GM21576 (cell line): ENCODE measurements around the gene PKNOX1.
"Not testable (repeated sequence)": the region's sequence is repeated elsewhere in the genome, so short reads cannot be mapped to it uniquely, and the experiment has no call there.

Source experiments
- ATAC-seq: cut with Tn5 transposase; IDR thresholded peaks from one replicate; pipeline ENCODE4 v1.9.1; 2021; ENCODE audit warnings: mild to moderate bottlenecking, moderate library complexity; ENCODE audit not compliant: unreplicated experiment

Gene PKNOX1

DNA sequence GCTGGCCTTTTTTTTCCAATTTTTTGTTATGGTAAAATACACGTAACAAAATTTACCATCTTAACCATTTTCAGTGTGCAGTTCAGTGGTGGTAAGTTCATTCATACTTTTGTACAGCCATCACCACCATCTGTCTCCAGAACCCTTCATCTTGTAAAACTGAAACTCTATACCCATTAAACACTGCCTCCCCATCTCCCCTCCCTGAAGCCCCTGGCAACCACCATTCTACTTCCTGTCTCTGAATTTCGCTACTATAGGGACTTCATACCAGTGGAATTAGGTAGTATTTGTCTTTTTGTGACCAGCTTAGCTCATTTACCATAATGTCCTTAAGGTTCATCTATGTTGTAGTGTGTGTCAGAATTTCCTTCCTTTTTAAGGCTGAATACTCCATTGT, 8.7 kb downstream of the PKNOX1 start:
- ATAC-seq, result no peak

DNA sequence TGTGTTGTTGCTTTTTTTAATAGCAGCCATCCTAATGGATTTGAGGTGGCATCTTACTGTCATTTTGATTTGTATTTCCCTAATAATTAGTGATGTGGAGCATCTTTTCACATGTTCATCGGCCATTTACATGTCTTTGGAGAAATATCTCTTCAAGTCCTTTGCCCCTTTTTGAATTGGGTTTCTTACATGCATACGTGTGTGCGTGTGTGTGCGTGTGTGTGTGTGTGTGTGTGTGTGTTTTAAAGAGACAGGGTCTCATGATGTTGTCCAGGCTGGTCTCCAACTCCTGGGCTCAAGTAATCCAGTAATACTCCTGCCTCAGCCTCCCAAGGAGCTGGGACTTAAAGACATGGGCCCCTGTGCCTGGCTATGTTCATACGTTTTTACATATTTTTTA, 9.5 kb downstream of the PKNOX1 start:
- ATAC-seq, result no peak

DNA sequence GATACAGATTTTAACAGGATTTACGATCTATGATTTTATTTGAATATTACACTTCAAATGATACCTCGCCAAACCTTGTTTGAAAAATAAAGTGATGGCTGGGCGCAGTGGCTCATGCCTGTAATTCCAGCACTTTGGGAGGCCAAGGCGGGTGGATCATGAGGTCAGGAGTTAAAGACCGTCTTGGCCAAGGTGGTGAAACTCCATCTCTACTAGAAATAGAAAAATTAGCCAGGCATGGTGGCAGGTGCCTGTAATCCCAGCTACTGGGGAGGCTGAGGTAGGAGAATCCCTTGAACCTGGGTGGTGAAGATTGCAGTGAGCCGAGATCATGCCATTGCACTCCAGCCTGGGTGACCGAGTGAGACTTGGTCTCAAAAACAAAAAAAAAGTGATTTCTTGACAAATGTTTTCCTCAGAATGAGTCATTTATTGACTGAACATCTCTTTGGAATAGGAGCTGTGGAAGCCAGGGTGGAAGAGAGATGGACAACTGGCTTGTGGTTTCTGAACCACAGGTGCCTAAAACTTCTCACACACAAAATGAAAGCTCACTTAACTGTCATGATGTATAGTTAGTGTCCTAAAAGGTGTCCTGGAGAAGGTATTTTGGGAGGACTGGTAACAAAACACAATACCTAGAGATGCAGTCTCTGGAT, 11.9 kb downstream of the PKNOX1 start:
- no peak for ATAC-seq

DNA sequence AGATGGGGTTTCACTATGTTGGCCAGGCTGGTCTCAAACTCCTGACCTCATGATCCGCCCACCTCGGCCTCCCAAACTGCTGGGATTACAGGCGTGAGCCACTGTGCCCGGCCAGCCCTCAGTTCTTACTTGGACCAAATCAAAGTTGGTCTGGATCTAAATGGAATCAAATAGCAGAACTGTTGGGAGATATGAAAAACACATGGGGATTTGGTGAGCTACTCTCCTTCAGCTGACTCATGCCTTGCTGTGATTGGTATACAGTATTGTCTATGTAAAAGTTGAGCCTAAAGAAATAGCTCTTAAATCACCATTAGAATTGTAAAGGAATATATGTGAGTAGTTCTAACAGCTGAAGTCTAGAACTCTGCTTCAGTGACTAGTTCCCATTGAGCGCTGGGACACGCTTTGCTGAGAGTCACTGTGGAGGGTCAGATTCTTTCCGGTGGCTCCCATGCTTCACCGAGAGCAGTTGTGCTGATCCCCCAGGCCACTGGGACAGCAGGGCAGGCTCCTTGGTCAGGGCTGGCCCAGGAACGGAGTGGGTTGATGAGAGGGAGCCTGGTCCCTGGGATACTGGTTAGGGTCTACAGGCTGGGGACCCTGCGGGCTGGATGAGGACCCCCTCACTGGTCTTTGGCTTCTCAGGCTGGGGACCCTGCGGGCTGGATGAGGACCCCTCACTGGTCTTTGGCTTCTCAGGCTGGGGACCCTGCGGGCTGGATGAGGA, 14.0 kb downstream of the PKNOX1 start:
- no peak for ATAC-seq

DNA sequence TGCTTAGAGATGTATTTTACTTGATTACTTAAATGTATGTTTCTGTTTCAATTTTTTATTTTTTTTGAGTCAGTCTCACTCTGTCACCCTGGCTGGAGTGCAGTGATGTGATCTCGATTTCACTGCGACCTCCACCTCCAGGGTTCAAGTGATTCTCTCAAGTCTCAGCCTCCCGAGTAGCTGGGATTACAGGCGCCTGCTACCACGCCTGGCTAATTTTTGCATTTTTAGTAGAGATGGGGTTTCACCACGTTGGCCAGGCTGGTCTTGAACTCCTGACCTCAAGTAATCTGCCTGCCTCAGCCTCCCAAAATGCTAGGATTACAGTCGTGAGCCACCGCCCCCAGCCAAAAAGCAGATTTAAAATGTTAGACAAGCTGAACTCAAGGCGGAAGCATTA, 15.0 kb downstream of the PKNOX1 start:
- ATAC-seq, result not testable (repeated sequence)

DNA sequence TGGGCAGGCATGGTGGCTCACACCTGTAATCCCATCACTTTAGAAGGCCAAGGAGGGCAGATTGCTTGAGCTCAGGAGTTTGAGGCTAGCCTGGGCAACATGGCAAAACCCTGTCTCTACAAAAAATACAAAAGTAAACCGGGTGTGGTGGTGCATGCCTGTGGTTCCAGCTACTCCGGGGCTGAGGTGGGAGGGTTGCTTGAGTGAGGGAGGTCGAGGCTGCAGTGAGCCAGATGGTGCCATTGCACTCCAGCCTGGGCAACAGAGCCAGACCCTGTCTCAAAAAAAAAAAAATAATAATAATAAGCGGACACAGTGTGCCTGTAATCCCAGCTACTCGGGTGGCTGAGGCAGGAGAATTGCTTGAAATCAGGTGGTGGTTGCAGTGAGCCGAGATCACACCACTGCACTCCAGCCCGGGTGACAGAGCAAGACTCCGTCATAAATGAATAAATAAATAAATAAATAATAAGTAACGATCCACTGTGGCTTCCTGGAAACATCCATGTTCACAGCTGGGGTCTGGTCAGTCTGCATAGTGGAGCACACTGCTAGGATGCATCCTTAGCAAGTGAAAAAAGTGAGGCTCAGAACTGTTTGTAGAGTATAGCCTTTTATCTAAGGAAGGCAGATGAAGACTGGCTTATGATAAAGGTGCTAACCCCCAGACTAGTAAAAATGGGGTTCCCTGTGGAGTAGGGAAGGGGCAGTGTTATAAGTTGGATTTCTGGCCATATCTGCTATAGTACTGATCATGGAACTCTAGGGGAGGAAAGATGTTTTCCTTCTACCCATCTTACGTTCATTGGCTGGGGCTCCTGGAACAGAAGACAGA, 15.7 kb downstream of the PKNOX1 start:
- no peak for ATAC-seq

DNA sequence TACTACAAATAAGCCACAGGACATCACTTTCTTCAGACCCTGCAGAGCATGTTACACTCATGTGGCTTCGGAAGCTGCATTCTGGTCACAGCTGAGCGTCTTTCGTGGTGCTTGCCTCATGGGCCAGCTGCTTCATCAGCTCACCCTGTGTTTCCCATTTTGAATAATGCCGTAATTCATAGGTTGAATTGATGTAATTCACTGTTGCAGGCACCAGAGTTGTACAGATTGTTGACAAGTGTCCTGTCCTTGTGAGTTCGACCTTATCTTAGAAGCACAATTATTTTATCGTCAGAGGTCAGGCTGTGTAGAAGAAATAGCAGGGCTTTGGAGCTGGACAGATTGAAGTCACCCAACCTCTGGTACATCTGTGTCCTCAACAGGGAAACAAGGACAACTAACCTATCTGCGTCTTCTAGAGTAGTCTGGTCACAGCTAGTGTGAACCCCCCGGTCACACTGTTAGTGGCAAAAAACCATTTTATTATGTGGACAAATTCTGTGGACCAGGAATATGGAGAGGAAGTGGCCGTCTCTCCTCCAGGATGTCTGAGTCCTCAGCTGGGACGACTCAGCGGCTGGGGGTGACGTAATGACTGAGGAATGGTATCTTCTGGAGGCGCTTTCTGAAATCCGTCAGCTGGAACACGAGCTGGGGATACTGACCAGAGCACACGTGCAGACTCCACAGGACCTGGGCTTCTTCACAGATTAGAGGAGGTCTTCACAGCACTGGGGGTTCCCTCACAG, 17.8 kb downstream of the PKNOX1 start:
- no peak for ATAC-seq

DNA sequence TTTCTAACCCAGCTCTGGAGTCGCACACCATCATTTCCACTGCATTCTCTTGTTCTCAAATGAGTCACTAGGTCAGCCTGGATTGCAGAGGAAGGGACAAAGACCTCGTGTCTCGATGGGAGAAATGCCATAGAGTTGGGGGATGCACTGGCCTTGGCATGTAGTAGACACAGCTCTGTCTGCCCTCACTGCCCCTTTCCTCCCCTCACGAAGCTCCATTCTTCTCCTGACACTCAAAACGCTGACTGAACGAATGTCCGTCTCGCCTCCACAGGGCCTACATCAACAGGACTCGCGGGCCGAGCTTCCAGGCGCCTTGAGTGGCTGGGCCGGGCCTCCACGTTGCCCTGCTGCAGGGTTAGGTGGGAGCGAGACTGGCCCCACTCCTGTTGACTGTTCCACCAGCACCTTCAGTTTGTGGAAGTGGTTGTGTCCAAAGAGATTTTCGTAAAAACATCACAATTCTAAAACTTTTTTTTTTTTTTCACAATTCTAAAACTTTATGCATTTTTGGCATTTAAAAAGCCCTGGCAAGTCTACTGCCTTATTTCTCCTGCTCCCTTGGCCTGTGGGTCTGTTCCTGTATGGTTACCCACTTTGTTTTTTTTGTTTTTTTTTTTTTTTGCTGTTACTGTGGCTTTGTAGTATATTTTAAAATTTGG, 18.8 kb downstream of the PKNOX1 start:
- ATAC-seq, result no peak

DNA sequence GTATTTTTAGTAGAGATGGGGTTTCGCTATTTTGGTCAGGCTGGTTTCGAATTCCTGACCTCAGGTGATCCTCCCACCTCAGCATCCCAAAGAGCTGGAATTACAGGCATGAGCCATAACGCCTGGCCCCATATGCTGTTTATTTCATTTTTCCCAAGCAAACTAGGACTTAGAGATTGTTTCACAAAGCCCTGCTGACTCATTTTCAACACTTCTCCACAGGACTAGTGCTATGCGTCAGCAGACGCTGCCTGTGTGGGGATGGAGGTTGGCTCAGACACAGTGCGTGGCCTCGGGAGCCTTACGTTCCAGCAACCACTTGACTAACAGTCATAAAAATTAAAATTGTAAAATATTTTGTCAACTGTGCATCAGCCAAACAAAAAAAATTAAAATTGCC, 22.7 kb downstream of the PKNOX1 start:
- ATAC-seq, result no peak

DNA sequence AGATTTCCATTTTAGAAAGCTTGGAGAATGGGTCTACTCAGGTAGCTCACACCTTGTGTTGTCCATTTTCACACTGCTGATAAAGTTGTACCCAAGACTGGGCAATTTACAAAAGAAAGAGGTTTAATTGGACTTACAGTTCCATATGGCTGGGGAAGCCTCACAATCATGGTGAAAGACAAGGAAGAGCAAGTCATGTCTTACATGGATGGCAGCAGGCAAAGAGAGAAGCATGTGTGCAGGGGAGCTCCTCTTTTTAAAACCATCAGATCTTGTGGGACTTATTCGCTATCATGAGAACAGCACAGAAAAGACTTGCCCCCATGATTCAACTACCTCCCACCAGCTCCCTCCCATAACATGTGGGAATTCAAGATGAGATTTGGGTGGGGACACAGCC, 23.6 kb downstream of the PKNOX1 start:
- ATAC-seq, result not testable (repeated sequence)

DNA sequence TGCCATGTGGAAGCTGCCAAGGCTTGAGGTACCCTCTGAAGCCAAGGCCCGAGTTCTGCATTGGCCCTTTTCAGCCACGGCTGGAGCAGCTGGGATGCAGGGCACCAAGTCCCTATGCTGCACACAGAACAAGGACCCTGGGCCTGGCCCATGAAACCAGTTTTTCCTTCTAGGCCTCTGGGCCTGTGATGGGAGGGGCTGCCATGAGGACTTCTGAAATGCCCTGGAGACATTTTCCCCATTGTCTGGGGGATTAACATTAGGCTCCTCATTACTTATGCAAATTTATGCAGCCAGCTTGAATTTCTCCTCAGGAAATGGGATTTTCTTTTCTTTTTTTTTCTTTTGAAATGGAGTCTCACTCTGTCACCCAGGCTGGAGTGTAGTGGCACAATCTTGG, 24.8 kb downstream of the PKNOX1 start:
- not testable (repeated sequence) for ATAC-seq

DNA sequence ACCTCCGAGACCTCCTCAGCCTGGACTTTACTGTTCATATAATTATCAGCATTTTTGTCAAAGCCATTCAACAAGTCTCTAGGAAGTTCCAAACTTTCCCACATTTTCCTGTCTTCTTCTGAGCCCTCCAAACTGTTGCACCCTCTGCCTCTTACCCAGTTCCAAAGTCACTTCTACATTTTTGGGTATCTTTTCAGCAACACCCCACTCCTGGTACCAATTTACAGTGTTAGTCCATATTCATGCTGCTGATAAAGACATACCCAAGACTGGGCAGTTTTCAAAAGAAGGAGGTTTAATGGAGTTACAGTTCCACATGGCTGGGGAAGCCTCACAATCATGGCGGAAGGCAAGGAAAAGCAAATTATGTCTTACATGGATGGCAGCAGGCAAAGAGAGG, 25.7 kb downstream of the PKNOX1 start:
- not testable (repeated sequence) for ATAC-seq

DNA sequence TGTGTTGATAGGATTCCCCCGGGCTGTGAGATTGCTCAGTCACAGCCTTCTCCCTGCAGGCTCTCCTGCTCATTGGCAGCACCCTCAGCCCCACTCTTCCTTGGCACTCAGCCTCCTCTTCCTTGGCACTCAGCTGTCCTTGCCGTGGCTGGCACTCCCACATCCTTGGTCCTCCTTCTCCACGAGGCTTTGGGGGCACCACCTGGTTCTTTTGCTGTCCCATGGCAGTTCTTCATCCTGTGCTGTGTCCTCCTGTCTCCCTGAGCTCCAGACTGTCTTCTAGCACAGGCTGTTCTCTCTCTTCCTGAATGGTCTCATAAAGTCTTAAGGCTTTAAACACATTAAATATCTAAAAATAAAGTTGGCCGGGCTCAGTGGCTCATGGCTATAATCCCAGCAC, 27.0 kb downstream of the PKNOX1 start:
- ATAC-seq, result no peak

DNA sequence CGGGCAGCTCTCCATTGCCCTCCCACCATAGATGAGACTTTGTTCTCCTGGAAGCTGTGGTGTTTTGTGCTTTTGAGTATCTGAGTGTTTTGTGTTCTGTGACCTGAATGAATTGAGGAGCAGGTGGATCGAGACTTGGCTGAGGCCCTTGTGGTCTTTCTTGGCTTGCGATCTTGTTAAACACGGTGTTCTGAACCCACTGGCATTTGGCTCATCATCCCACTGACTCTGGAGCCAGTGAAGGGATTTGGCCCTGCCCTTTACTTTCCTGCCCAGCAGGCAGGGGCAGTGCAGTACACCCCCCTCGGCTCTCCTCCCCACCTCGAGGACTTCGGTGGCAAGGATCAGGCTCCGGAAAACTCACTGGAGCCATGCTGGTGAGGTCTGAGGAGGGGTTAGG, 30.6 kb downstream of the PKNOX1 start:
- no peak for ATAC-seq

DNA sequence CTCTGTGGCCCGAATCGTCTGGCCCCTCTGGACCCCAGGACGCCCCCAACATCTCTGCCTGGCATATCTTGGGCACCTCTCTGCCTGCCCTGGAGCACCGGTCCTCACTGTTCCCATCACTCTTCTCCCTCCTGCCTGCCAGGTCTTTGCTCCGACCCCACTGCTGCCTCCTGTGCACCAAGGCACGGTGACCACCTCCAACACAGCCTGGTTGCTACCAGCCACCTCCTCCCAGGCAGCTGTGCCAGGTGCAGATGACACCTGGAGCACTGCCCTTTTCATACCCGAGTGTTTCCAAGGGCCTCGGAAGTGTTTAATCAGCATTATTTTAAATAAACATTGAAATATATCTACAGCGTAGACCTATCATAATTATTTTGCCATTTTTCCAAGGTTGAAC, 31.3 kb downstream of the PKNOX1 start:
- ATAC-seq, result no peak

DNA sequence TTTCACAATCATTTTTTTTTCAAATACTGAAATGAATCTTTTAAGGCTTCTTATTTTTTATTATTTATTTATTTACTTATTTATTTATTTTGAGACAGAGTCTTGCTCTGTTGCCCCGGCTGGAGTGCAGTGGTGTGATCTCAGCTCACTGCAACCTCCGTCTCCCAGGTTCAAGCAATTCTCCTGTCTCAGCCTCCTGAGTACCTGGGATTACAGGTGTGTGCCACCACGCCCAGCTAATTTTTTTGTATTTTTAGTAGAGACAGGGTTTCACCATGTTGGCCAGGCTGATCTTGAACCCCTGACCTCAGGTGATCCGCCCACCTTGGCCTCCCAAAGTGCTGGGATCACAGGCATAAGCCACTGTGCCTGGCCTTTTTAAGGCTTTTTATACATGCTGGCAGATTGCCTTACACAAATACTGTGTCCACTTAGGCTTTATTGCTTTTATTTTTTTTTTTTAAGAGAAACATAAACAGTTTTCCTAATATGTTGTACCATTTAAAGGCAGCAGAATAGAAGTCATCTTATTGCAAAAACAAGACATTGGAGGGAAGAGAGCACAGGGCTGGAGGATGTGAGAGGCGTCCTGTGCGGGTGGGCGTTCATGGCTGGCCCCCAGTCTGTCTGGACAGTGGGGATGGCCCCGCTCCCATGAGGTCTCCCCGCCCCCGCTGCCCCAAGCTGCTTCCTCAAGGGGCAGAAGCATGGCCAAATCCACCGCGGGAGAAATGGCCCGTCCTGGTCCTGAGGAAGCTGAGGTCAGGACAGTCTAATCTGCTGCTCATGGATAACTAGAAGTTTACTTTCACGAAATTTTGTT, 31.9 kb downstream of the PKNOX1 start:
- not testable (repeated sequence) for ATAC-seq

DNA sequence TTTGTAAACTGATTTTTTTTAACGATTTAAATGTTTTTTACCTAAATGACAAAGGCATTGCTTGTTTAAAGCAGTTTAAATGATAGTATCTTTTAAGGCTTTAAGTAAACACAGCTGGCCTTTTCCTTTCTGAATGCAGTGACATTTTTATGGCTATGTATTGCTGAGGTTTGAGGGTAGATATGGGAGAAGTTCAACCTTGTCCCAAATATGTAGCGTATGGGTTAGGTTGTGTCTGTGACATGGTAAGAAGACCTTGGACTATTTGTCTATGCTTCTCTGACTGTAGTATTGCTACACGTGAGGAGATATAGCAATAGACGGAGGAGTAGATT, 32.5 kb downstream of the PKNOX1 start:
- no peak for ATAC-seq

DNA sequence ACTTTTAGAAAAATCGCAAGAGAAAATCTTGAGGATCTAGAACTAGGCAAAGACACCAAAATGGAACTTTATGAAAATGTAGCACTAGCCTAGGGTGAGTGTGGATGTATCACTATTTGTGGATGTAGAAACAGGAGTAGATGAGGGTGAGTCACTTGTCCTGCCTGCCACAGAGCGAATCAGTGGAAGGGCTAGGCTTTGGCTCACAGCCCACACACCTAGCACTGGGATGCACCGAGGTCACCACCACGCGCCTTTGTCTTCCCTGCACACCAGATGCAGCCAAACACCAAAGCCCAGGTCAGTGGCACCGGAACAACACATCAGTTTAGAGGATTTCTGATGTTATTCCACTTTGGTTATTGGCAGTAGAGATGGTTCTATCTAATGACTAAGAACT, 38.2 kb downstream of the PKNOX1 start:
- ATAC-seq, result no peak

DNA sequence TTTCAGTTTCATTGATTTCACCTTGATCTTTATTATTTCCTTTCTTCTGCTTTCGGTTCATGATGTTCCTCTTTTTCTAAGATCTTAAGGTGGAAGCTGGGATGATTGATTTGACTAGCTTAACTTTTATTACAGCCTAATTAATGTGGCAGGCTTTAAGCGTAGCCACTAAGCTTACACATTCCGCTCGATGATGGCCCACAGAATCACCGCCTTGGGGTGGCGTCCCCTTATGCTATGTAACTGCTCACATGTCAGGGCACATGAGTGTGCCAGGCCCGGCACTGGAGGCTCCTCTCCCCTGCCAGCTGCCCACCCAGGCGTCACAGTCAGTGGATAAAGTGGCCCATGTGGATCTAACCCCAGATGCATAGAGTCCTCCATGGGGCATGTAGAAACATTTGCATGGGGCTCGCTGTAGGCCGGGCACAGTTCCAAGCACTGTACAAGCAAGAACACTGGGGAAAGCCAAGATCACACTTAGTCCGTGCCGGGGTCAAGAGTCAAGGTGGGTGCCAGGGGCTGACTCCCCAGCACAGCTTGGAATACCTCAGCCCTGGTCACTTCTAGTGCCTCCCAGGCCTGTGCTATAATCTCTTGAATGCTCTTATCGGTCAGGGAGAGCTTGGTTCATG, 41.7 kb downstream of the PKNOX1 start:
- no peak for ATAC-seq
